Islet precursor cell (in vitro differentiated cells): Measurements from ENCODE around the gene ZNF141.
"Not testable (repeated sequence)": the region's sequence is repeated elsewhere in the genome, so short reads cannot be mapped to it uniquely, and the experiment has no call there.

Experiments used
- DNase-seq: peaks from one replicate; pipeline ENCODE4 v3.0.0-alpha.2; 2018

The ZNF141 gene

GRCh38 chr4:385934-386707 lies 48.5 kb downstream of the ZNF141 start:
- no peak for DNase-seq

GRCh38 chr4:386708-387105 lies 49.1 kb downstream of the ZNF141 start:
- no peak for DNase-seq

GRCh38 chr4:404006-404405 lies 66.4 kb downstream of the ZNF141 start:
- no peak for DNase-seq

GRCh38 chr4:408321-408720 lies 70.7 kb downstream of the ZNF141 start:
- DNase-seq, result not testable (repeated sequence)

- DNase-seq, result no peak
Observed at GRCh38 chr4:422587-422986, 85.0 kb downstream of the ZNF141 start.
